Ascending aorta (tissue), 2 donors: Measurements from ENCODE around the gene SMIM7. TPM values are rescaled to one million over a fixed set of nuclear protein-coding genes. Genes with fewer than 3 reads are reported as not detected.

Experiments
- DNase-seq, 2 donors: peaks; one replicate each; pipeline ENCODE4 v3.0.0-alpha.2; 2019; ENCODE audit warnings: low spot score in 2 of 2
- H3K27ac ChIP-seq, 2 donors: fragments of 200-600 bp; sonication (generic); one replicate each; pipeline ENCODE4 v1.5.1; 2016 to 2017; ENCODE audit warnings: mild to moderate bottlenecking in 1 of 2
- H3K27me3 ChIP-seq: fragments of 200-600 bp; sonication (generic); one replicate; pipeline ENCODE4 v1.5.1; 2017
- H3K36me3 ChIP-seq, 2 donors: fragments of 200-600 bp; sonication (generic); one replicate each; pipeline ENCODE4 v1.5.1; 2016
- H3K4me1 ChIP-seq, 2 donors: fragments of 200-600 bp; sonication (generic); one replicate each; pipeline ENCODE4 v1.5.1; 2016 to 2017; ENCODE audit warnings: mild to moderate bottlenecking in 1 of 2
- H3K4me3 ChIP-seq, 2 donors: fragments of 200-600 bp; sonication (generic); one replicate each; pipeline ENCODE4 v1.5.1; 2016 to 2017; ENCODE audit warnings: mild to moderate bottlenecking in 1 of 2
- H3K9me3 ChIP-seq, 2 donors: fragments of 200-600 bp; sonication (generic); one replicate each; pipeline ENCODE4 v1.5.1; 2016
- intact Hi-C: fragments of 100-400 bp; cut with DNase I; formaldehyde crosslinking; loops from one replicate; pipeline ENCODE4 v1.15.1; 2023
- total RNA-seq: library from RNA; depleted of rRNA; stranded (reverse); fragments of >200 nt; gene quantifications from one replicate; pipeline ENCODE4 v1.1.0, GENCODE V29; 2016
- TF ChIP-seq, protein P1 (sequence below), 3 experiments: fragments of 200-600 bp in 2 of 3; fragments of 450-650 bp in 1 of 3; sonication (generic) in 2 of 3; IDR thresholded peaks; one replicate each; pipeline ENCODE4 v1.5.1; 2016 to 2019; ENCODE audit warnings: antibody characterized with exemption in 3 of 3, mild to moderate bottlenecking in 1 of 3, moderate library complexity in 1 of 3

Gene SMIM7
- total RNA-seq, 1 donor from 2014 or later, result 16.7 TPM

DNA sequence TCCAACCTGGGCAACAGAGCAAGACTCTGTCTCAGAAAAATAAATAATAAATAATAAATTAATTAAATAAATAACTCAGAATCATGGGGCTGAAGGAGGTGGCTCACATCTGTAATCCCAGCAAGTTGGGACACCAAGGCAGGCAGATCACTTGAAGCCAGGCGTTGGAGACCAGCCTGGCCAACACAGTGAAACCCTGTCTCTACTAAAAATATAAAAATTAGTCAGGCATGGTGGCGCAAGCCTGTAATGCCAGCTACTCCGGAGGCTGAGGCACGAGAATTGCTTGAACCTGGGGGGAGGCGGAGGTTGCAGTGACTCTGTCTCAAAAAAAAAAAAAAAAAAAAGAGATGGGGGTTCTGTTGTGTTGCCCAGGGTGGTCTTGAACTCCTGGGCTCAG is 8.2 kb upstream of the SMIM7 start:
- Histone ChIP-seq H3K27me3 (no peaks in the 10 kb centered on the region), H3K27ac (no peak overlapping the region), H3K4me1 (no peaks in the 10 kb centered on the region), H3K36me3 (no peaks in the 10 kb centered on the region), H3K9me3 (no peaks in the 10 kb centered on the region), H3K4me3 (no peak overlapping the region)
- TF ChIP-seq, protein P1, sequence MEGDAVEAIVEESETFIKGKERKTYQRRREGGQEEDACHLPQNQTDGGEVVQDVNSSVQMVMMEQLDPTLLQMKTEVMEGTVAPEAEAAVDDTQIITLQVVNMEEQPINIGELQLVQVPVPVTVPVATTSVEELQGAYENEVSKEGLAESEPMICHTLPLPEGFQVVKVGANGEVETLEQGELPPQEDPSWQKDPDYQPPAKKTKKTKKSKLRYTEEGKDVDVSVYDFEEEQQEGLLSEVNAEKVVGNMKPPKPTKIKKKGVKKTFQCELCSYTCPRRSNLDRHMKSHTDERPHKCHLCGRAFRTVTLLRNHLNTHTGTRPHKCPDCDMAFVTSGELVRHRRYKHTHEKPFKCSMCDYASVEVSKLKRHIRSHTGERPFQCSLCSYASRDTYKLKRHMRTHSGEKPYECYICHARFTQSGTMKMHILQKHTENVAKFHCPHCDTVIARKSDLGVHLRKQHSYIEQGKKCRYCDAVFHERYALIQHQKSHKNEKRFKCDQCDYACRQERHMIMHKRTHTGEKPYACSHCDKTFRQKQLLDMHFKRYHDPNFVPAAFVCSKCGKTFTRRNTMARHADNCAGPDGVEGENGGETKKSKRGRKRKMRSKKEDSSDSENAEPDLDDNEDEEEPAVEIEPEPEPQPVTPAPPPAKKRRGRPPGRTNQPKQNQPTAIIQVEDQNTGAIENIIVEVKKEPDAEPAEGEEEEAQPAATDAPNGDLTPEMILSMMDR (IDR thresholded peaks at IDR 0.05), result no peak
- intact Hi-C loops, result no loop called here
- DNase-seq, result no peak

DNA sequence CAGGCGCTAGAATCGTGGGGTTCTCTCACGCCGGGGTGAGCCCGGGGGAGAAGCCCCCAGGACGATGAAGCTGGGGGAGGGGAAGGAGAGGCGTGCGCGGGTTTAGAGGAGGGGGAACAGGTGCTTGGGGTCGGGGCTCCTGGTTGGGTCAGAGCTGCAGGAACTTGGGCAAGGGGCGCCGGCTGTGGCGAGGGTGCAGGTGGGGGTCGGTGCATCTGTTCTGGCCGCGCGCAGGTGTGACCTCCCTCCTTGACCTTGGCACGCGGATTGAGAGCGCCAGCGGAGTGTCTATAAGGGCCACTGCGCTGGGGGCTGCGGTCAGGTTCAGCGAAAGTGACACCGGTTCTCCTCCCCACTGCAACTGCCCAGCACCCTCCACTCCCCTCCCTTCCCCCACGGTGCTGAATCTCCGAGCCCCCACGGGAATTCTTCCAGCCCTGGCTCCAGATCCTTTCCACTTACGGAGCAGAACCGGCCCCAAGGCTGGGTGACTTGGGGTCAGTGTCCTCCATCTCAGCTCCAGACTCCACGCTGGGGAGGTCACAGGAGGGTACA is 1.6 kb upstream of the SMIM7 start:
- TF ChIP-seq, protein P1 (IDR thresholded peaks at IDR 0.05), result no peak
- DNase-seq, result peak in 1 of 2 donors; percentile 69
- H3K36me3 ChIP-seq, result peaks cover 4 to 10% of the 10 kb centered on the region in 2 donors
- H3K27me3 ChIP-seq, result no peaks in the 10 kb centered on the region
- peak overlapping the region; percentile 87 for H3K27ac ChIP-seq
- H3K4me1 ChIP-seq, result peaks cover 9 to 20% of the 10 kb centered on the region in 2 donors
- H3K4me3 ChIP-seq, result peak overlapping the region; percentile 81 to 93
- intact Hi-C loops, result loop anchor here (5.0 kb wide), 1 partner anchor 89 kb away; the partner anchor contains the start of gene SLC35E1
- H3K9me3 ChIP-seq, result no peaks in the 10 kb centered on the region

DNA sequence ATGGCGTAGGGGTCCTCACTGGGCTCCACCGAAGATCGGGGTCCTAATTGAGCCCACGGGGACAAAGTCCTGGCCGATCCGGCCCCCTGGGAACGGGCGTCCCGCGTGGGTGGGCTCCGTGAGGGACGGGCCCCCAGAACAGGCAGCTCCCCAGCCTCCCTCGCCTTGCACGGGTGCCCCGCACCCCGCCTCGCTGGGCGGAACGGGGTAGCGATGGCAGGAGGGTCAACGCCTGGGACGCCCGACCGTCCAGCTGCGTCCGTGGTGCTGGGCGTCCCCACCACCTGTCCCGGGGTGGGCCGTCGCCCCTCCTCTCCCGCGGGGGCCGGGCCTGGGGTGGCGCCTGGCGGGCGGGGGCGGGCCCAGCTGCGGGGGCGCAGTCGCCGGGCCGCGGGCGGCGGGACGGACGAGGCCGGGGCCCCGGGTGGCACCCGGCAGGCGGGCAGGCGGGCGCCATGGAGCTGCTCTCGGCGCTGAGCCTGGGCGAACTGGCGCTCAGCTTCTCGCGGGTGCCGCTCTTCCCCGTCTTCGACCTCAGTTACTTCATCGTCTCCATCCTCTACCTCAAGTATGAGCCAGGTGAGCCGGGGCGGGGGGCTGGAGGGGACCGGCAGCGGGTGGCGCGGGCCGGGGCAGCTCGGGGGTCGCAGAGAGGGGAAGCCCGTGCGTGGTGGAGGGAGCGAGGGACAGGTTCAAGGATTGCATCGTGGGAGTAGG is 977 bp upstream of the SMIM7 start, which contains the start of gene TMEM38A:
Gene TMEM38A, plus strand, starts transcription at position 377 of the 717 bp plus-strand sequence. Its CDS starts 79 bp downstream, at position 456.
- TF ChIP-seq, protein P1 (IDR thresholded peaks at IDR 0.05), result no peak
- H3K9me3 ChIP-seq, result no peaks in the 10 kb centered on the region
- intact Hi-C loops, result loop anchor here (1.0 to 5.0 kb wide), 4 partner anchors 33 to 165 kb away; partner anchors contain the start of genes C19orf44, CALR3, CHERP and MED26
- peaks cover 9 to 20% of the 10 kb centered on the region in 2 donors for H3K4me1 ChIP-seq
- peaks cover 8 to 15% of the 10 kb centered on the region in 2 donors for H3K36me3 ChIP-seq
- no peaks in the 10 kb centered on the region for H3K27me3 ChIP-seq
- peak within 1 kb of the TSS; percentile 81 to 93 for H3K4me3 ChIP-seq
- peak in 1 of 2 donors; percentile 70 for DNase-seq
- peak within 1 kb of the TSS; percentile 87 for H3K27ac ChIP-seq

DNA sequence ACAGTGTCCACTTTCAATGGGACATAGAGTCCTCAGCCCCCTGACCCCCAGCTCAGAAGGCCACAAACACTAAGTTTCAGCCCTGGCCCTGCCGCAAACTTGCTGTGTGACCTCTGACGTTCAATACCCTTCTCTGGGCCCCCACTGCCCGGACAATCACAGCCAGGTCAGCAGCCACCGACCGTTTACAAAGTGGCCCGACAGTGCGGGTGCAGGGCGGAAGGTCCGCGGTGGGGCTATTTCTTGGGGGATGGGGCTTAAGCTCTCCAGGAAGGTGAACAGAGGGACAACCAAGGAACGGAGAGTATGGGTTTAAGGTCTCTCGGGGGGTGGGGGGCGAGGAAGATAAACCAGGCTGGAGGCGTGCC is 496 bp downstream of the SMIM7 start:
- TF ChIP-seq, protein P1 (IDR thresholded peaks at IDR 0.05), result no peak
- H3K4me1 ChIP-seq, result peaks cover 9 to 20% of the 10 kb centered on the region in 2 donors

DNA sequence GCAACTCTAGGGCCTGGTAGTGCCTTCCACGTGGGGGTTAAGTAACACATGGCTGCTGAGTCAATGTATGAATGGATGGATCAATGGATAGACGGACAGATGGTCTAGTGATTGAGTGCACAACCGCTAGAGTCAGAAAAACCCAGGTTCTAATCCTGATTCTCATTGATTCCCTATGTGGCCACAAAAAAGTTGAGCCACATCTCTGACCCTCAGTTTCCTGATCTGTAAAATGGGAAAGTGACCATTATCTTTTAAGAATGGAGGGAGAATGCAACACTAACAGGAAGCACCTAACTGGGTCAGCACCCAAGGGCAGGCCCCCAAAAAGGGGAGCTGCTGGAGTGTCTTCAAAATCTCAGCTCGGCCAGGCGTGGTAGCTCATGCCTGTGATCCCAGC is 2.6 kb downstream of the SMIM7 start:
- DNase-seq, result no peak
- Histone ChIP-seq H3K27me3 (no peaks in the 10 kb centered on the region), H3K4me1 (peaks cover 9 to 17% of the 10 kb centered on the region in 2 donors), H3K4me3 (no peak overlapping the region), H3K9me3 (no peaks in the 10 kb centered on the region), H3K27ac (no peak overlapping the region), H3K36me3 (peaks cover 42 to 46% of the 10 kb centered on the region in 2 donors)
- TF ChIP-seq, protein P1 (IDR thresholded peaks at IDR 0.05), result no peak
- intact Hi-C loops, result no loop called here

More for the DNA sequence above, 496 bp downstream of the SMIM7 start:
- Histone ChIP-seq H3K27me3 (no peaks in the 10 kb centered on the region), H3K9me3 (no peaks in the 10 kb centered on the region), H3K4me3 (peak overlapping the region; percentile 81 to 93), H3K36me3 (peaks cover 22 to 30% of the 10 kb centered on the region in 2 donors), H3K27ac (peak overlapping the region; percentile 70 to 87)
- intact Hi-C loops, result no loop called here
- no peak for DNase-seq
